ENCODE results near the gene KANK4.

- no peak for TF ChIP-seq CTCF (IDR thresholded peaks at IDR 0.05)
- no peak for TF ChIP-seq POLR2A (IDR thresholded peaks at IDR 0.05)
These were observed 44.4 kb downstream of the KANK4 start for GRCh38 chr1:62274496-62275485.

Measured in testis (tissue), 2 donors.